22Rv1 (cell line): ENCODE measurements around the gene MORN3.

Experiments
- ZFX ChIP-seq: fragments of 450-650 bp; IDR thresholded peaks from 2 replicates; pipeline ENCODE4 v1.6.1; 2017; ENCODE audit warnings: antibody characterized with exemption, borderline replicate concordance
- TF ChIP-seq, protein P1 (sequence below): fragments of 450-650 bp; IDR thresholded peaks from 2 replicates; pipeline ENCODE4 v1.5.1; 2017; ENCODE audit warnings: mild to moderate bottlenecking

DNA sequence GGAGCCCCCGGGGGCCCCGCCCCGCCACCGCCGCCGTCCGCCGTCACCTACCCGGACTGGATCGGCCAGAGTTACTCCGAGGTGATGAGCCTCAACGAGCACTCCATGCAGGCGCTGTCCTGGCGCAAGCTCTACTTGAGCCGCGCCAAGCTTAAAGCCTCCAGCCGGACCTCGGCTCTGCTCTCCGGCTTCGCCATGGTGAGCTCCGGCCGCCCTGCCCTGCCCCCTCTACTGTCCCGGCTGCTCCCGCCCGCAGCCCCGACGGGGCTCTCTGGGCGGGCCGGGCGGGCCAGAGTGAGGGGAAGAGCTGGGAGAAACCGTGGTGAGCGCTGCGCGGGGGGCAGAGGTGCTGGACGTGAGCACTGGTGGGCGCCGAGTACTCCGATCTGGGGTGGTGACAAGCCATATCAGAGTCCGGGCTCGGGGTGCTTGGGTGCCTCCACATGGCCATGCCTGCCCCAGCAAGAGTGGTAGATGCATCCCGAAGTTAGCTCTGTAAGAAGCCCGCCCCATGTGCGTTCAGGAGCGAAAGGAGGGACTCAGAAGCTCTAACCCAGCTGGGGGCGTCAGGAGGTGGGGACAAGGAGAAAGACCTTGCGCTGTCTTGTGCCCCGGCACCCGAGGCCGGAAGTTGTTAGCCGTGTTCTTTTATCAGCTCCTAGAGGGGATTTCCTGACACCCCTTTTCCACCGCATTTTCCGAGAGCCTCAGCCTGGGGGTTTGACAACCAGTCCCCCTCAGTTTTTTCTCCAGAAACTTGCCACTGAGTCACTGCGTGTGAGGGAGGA lies 42.4 kb downstream of the MORN3 start:
- TF ChIP-seq, protein P1, sequence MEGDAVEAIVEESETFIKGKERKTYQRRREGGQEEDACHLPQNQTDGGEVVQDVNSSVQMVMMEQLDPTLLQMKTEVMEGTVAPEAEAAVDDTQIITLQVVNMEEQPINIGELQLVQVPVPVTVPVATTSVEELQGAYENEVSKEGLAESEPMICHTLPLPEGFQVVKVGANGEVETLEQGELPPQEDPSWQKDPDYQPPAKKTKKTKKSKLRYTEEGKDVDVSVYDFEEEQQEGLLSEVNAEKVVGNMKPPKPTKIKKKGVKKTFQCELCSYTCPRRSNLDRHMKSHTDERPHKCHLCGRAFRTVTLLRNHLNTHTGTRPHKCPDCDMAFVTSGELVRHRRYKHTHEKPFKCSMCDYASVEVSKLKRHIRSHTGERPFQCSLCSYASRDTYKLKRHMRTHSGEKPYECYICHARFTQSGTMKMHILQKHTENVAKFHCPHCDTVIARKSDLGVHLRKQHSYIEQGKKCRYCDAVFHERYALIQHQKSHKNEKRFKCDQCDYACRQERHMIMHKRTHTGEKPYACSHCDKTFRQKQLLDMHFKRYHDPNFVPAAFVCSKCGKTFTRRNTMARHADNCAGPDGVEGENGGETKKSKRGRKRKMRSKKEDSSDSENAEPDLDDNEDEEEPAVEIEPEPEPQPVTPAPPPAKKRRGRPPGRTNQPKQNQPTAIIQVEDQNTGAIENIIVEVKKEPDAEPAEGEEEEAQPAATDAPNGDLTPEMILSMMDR = peak; percentile 44
- TF ChIP-seq ZFX = no peak
